C4-2B (cell line): ENCODE results near the gene FGFBP3.

Experiments
- CTCF ChIP-seq: fragments of 450-650 bp; conservative IDR thresholded peaks from 2 replicates; pipeline ENCODE4 v1.5.1; 2017; ENCODE audit warnings: mild to moderate bottlenecking
- ZFX ChIP-seq: fragments of 450-650 bp; IDR thresholded peaks from 2 replicates; pipeline ENCODE4 v1.6.1; 2017

- TF ChIP-seq CTCF = no peak
- TF ChIP-seq ZFX = no peak
These were observed 32.1 kb upstream of the FGFBP3 start for GRCh38 chr10:91941426-91941825.
